Left lung (tissue), 10 donors: ENCODE data around the gene SRP54. TPM values are rescaled to one million over a fixed set of nuclear protein-coding genes. Genes with fewer than 3 reads are reported as not detected.
"Not testable (repeated sequence)": the region's sequence is repeated elsewhere in the genome, so short reads cannot be mapped to it uniquely, and the experiment has no call there.

Experiments
- ATAC-seq: fragments of 200-7000 bp; cut with Tn5 transposase; one replicate; pipeline ENCODE4 v1.9.1; 2020; ENCODE audit warnings: moderate library complexity
- DNase-seq, 4 donors: peaks; one replicate each; pipeline ENCODE4 v3.0.0-alpha.2; 2013 to 2020
- H3K27ac ChIP-seq, 2 donors: fragments of 200-600 bp; sonication (generic) in 1 of 2; one replicate each; pipeline versions ENCODE4 v1.5.0 to v1.8.0; 2020 to 2021
- H3K27me3 ChIP-seq, 2 donors: fragments of 200-600 bp; sonication (generic) in 1 of 2; one replicate each; pipeline versions ENCODE4 v1.5.0 to v1.8.0; 2020 to 2021
- H3K36me3 ChIP-seq, 2 donors: fragments of 200-600 bp; sonication (generic) in 1 of 2; one replicate each; pipeline versions ENCODE4 v1.5.0 to v1.8.0; 2020 to 2021
- H3K4me1 ChIP-seq, 2 donors: fragments of 200-600 bp; one replicate each; pipeline ENCODE4 v1.8.0; 2021
- H3K4me3 ChIP-seq, 2 donors: fragments of 200-600 bp; sonication (generic) in 1 of 2; one replicate each; pipeline versions ENCODE4 v1.5.0 to v1.8.0; 2020 to 2021; ENCODE audit warnings: mild to moderate bottlenecking in 1 of 2
- H3K9me3 ChIP-seq, 2 donors: fragments of 200-600 bp; sonication (generic) in 1 of 2; one replicate each; pipeline versions ENCODE4 v1.5.0 to v1.8.0; 2020 to 2021
- CTCF ChIP-seq, 2 donors: fragments of 200-600 bp; sonication (generic) in 1 of 2; IDR thresholded peaks; one replicate each; pipeline versions ENCODE4 v1.5.0 to v1.8.0; 2021; ENCODE audit warnings: antibody characterized with exemption in 2 of 2
- intact Hi-C, 2 donors: fragments of 100-400 bp; cut with DNase I; formaldehyde crosslinking; loops; one replicate each; pipeline versions ENCODE4 v1.11.2 to v1.14.2; 2022
- polyA plus RNA-seq, 6 donors: library from polyadenylated mRNA; unstranded; fragments of 120-200 nt; gene quantifications; one replicate each; pipeline ENCODE4 v1.2.1, GENCODE V29; 2013; ENCODE audit not compliant: insufficient read length in 6 of 6
- total RNA-seq, 2 donors: library from RNA; stranded (reverse); fragmentation: NEBNext Ultra II Directional; extraction: Animal tissue kit (Norgen Biotek cat#: 25700); gene quantifications; one replicate each; pipeline ENCODE4 v1.2.1, GENCODE V29; 2021
- donor health status: DM: no; HTN: yes; CAD: no.
- donor health status: DM: no; HTN: no; CAD: no.

The SRP54 gene
- total and polyA plus RNA-seq, 8 donors, result 47.0 to 85.4 (median 71.5) TPM

GRCh38 chr14:34956931-34957330 is 25.9 kb upstream of the SRP54 start:
- Histone ChIP-seq H3K27me3 (no peaks in the 10 kb centered on the region), H3K9me3 (no peaks in the 10 kb centered on the region), H3K27ac (no peak overlapping the region), H3K36me3 (peaks cover 0 to 45% of the 10 kb centered on the region in 2 donors), H3K4me1 (no peaks in the 10 kb centered on the region), H3K4me3 (no peak overlapping the region)
- no peak for DNase-seq
- TF ChIP-seq CTCF (IDR thresholded peaks at IDR 0.05), result no peak
- no peak for ATAC-seq
- intact Hi-C loops, result no loop called here

DNA sequence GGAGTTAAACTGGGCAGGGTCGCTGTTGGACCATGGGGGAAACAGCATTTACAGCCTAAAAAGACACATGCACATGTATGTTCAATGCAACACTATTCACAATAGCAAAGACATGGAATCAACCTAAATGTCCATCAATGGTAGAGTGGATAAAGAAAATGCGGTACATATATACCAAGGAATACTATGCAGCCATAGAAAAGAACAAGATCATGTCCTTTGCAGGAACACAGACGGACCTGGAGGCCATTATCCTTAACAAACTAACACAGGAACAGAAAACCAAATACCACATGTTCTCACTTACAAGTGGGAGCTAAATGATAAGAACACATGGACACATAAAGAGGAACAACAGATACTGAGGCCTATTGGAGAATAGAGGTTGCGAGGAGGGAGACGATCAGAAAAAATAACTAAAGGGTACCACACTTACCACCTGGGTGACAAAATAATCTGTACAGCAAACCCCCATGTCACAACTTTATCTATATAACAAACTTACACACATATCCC is 25.0 kb upstream of the SRP54 start:
- no peak for TF ChIP-seq CTCF (IDR thresholded peaks at IDR 0.05)

DNA sequence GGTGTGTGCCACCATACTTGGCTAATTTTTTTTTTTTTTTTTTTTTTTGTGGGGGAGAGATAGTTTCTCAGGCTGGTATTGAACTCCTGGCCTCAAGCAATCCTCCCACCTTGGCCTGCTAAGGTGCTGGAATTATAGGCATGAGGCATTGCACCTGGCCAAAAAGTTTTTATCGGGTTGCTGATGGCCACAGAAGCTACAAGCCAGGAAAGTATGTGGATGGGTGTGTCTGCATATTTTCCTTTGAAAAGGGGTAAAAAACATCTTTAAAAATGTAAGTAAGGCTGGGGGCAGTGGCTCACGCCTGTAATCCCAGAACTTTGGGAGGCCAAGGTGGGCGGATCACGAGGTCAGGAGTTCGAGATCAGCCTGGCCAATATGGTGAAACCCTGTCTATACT is 20.7 kb upstream of the SRP54 start:
- DNase-seq, H3K4me1 ChIP-seq, intact Hi-C loops, H3K27ac ChIP-seq, ATAC-seq, H3K27me3 ChIP-seq, H3K9me3 ChIP-seq, H3K4me3 ChIP-seq: not testable (repeated sequence)
- peaks cover 0 to 30% of the 10 kb centered on the region in 2 donors for H3K36me3 ChIP-seq

More for the DNA sequence above, 25.0 kb upstream of the SRP54 start:
- H3K4me3 ChIP-seq, result no peak overlapping the region
- H3K27me3 ChIP-seq, result no peaks in the 10 kb centered on the region
- ATAC-seq (no peak), DNase-seq (no peak)
- no peaks in the 10 kb centered on the region for H3K4me1 ChIP-seq
- H3K27ac ChIP-seq, result no peak overlapping the region
- peaks cover 0 to 47% of the 10 kb centered on the region in 2 donors for H3K36me3 ChIP-seq
- intact Hi-C loops, result no loop called here
- no peaks in the 10 kb centered on the region for H3K9me3 ChIP-seq

DNA sequence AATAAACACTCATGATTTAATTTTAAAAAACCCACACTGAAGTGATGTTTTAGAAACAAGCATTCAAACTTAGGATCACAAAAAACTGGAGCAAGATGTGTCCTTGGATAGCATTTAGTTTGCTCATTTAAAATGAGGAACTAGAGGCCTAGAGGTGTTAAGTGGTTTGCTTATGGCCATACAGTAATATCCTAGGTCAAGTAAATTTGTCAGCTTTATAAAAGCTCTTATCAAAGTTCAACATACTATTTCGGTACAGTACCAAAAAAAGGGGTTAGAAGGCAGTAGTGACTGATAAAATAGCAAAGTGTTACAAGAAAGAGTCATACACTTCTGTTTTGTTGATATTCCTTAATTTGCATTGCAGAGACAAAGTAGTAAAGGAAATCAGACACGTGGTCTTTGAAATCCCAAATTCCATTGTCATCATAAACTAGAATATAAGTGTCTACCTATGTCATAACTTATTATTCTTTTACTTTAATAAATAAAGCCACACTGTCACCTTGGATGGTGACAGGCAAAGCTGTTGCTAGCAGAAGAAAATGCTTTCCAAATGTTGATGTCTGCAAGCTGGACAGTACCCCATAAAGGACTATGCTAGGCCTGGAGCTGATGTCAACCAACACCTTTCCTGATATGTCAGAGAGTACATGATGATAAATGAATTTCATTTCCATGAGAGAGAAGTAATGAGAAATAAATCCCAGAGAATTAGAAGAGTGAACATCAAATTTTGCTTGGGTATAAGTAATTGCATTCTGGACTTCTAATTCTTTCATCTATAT is 17.6 kb upstream of the SRP54 start:
- Histone ChIP-seq H3K27me3 (no peaks in the 10 kb centered on the region), H3K9me3 (no peaks in the 10 kb centered on the region), H3K27ac (no peak overlapping the region), H3K36me3 (peaks cover 0 to 40% of the 10 kb centered on the region in 2 donors), H3K4me1 (no peaks in the 10 kb centered on the region), H3K4me3 (no peak overlapping the region)
- TF ChIP-seq CTCF (IDR thresholded peaks at IDR 0.05), result no peak
- ATAC-seq (no peak), DNase-seq (no peak)
- intact Hi-C loops, result no loop called here

GRCh38 chr14:34965912-34966311 is 16.9 kb upstream of the SRP54 start:
- intact Hi-C loops, result no loop called here
- H3K9me3 ChIP-seq, result no peaks in the 10 kb centered on the region
- no peaks in the 10 kb centered on the region for H3K27me3 ChIP-seq
- no peak overlapping the region for H3K4me3 ChIP-seq
- no peak overlapping the region for H3K27ac ChIP-seq
- no peak for TF ChIP-seq CTCF (IDR thresholded peaks at IDR 0.05)
- DNase-seq (no peak), ATAC-seq (no peak)
- H3K4me1 ChIP-seq, result no peaks in the 10 kb centered on the region
- H3K36me3 ChIP-seq, result peaks cover 0 to 40% of the 10 kb centered on the region in 2 donors
